SK-N-MC (cell line): ENCODE measurements around the gene S100PBP.

Source experiments
- EZH2 ChIP-seq: fragments of 200-600 bp; sonication (generic); IDR thresholded peaks from one replicate; pipeline ENCODE4 v1.6.1; 2017; ENCODE audit warnings: antibody characterized with exemption
- FOXP2 ChIP-seq: optimal IDR thresholded peaks from 2 replicates; pipeline ENCODE3; 2011; ENCODE audit warnings: mild to moderate bottlenecking, moderate library complexity; ENCODE audit not compliant: insufficient read depth; ENCODE audit errors: extremely low read length, control extremely low read depth
- POLR2AphosphoS5 ChIP-seq: IDR thresholded peaks from 2 replicates; pipeline ENCODE4 v1.6.1; 2012; ENCODE audit warnings: mild to moderate bottlenecking, low read depth, low read length, borderline replicate concordance

GRCh38 chr1:32773764-32774463 lies 43.5 kb upstream of the S100PBP start:
- no peak for TF ChIP-seq EZH2
- no peak for TF ChIP-seq POLR2AphosphoS5
- TF ChIP-seq FOXP2: no peak
